SK-N-SH treated with all-trans-retinoic acid at 6 μM for 48 hours (cell line): ENCODE data around the gene SVOPL.

ENCODE experiments used
- ARNTL ChIP-seq: fragments of 450-650 bp; formaldehyde crosslinking; IDR thresholded peaks from 2 replicates; pipeline ENCODE4 v1.5.0; 2020; ENCODE audit warnings: low read depth, mild to moderate bottlenecking, moderate library complexity, borderline replicate concordance
- BACH2 ChIP-seq: fragments of 250-450 bp; sonication (Bioruptor Pico); IDR thresholded peaks from 2 replicates; pipeline ENCODE4 v1.9.0; 2021; ENCODE audit warnings: mild to moderate bottlenecking, borderline replicate concordance
- CSDC2 ChIP-seq: fragments of 250-450 bp; sonication (Bioruptor Pico); IDR thresholded peaks from 2 replicates; pipeline ENCODE4 v1.5.0; 2020; ENCODE audit warnings: mild to moderate bottlenecking, moderate library complexity
- OSR1 ChIP-seq: fragments of 250-450 bp; sonication (Bioruptor Pico); IDR thresholded peaks from 2 replicates; pipeline ENCODE4 v1.8.0; 2022; ENCODE audit warnings: moderate library complexity, mild to moderate bottlenecking, inconsistent platforms
- RARB ChIP-seq: fragments of 250-450 bp; sonication (Bioruptor Pico); IDR thresholded peaks from 2 replicates; pipeline ENCODE4 v1.8.0; 2021; ENCODE audit warnings: mild to moderate bottlenecking, moderate library complexity
- ZC3H10 ChIP-seq: fragments of 250-450 bp; sonication (Bioruptor Pico); IDR thresholded peaks from 2 replicates; pipeline ENCODE4 v1.5.1; 2021; ENCODE audit warnings: mild to moderate bottlenecking, moderate library complexity
- ZFP3 ChIP-seq: fragments of 250-450 bp; sonication (Bioruptor Pico); IDR thresholded peaks from 2 replicates; pipeline ENCODE4 v1.5.0; 2020; ENCODE audit warnings: mild to moderate bottlenecking, moderate library complexity
- ZNF8 ChIP-seq: fragments of 450-650 bp; formaldehyde crosslinking; IDR thresholded peaks from 2 replicates; pipeline ENCODE4 v1.5.0; 2020; ENCODE audit warnings: mild to moderate bottlenecking, moderate library complexity
- TF ChIP-seq, protein P1 (sequence below): fragments of 250-450 bp; sonication (Bioruptor Pico); IDR thresholded peaks from 2 replicates; pipeline ENCODE4 v1.5.0; 2020; ENCODE audit warnings: mild to moderate bottlenecking, moderate library complexity
- TF ChIP-seq, protein P2 (sequence below): fragments of 250-450 bp; sonication (Bioruptor Pico); IDR thresholded peaks from 2 replicates; pipeline ENCODE4 v1.5.1; 2020; ENCODE audit warnings: low read depth, mild to moderate bottlenecking, moderate library complexity
- TF ChIP-seq, protein P3 (sequence below): fragments of 250-450 bp; sonication (Bioruptor Pico); IDR thresholded peaks from 2 replicates; pipeline ENCODE4 v1.8.0; 2020; ENCODE audit warnings: mild to moderate bottlenecking, moderate library complexity, borderline replicate concordance

DNA sequence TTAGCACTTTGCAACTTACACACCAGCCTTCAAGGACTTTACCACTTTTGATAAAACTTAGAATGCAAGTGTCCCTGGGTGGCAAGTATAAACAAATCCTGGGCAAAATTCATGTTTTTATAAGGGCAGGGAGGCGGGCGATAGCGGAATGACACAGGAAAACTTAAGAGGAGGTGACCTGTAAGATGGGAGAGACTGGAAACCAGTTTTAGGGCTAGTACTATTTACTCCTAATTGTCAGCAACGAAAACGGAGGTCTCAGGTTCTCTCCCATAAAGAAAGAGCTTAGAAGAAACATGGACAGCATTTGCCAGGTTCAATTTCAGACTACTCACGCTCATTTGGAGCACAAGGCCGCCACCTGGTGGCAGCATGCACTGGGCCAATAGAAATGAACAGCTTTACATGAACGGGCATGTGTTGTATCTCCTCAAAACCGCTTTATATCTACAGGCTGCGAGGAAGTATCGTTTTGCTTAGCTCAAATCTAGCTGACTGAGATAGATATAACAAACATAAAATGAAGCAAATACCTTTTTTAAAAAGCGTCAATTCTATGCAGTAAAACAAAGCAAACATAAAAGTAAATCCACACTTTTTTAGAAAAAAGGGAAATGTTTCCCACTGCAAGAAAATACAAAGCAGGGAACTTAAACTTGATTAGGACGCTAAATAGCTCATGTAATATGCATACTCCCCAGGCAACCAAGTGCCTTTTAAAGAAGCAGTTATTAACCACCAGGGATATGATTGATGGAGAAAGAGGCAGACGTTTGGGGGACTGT is 37.6 kb upstream of the SVOPL start:
- TF ChIP-seq ZFP3 (CRISPR knock-in tag), result no peak
- no peak for TF ChIP-seq RARB (CRISPR knock-in tag)
- TF ChIP-seq OSR1 (CRISPR knock-in tag), result no peak
- no peak for TF ChIP-seq ZC3H10
- TF ChIP-seq ARNTL (CRISPR knock-in tag), result no peak
- no peak for TF ChIP-seq BACH2
- no peak for TF ChIP-seq ZNF8 (CRISPR knock-in tag)
- TF ChIP-seq, protein P1, sequence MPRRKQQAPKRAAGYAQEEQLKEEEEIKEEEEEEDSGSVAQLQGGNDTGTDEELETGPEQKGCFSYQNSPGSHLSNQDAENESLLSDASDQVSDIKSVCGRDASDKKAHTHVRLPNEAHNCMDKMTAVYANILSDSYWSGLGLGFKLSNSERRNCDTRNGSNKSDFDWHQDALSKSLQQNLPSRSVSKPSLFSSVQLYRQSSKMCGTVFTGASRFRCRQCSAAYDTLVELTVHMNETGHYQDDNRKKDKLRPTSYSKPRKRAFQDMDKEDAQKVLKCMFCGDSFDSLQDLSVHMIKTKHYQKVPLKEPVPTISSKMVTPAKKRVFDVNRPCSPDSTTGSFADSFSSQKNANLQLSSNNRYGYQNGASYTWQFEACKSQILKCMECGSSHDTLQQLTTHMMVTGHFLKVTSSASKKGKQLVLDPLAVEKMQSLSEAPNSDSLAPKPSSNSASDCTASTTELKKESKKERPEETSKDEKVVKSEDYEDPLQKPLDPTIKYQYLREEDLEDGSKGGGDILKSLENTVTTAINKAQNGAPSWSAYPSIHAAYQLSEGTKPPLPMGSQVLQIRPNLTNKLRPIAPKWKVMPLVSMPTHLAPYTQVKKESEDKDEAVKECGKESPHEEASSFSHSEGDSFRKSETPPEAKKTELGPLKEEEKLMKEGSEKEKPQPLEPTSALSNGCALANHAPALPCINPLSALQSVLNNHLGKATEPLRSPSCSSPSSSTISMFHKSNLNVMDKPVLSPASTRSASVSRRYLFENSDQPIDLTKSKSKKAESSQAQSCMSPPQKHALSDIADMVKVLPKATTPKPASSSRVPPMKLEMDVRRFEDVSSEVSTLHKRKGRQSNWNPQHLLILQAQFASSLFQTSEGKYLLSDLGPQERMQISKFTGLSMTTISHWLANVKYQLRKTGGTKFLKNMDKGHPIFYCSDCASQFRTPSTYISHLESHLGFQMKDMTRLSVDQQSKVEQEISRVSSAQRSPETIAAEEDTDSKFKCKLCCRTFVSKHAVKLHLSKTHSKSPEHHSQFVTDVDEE (CRISPR knock-in tag), result peak; percentile 71; the same call in 1 of the 2 replicates
- TF ChIP-seq, protein P2, sequence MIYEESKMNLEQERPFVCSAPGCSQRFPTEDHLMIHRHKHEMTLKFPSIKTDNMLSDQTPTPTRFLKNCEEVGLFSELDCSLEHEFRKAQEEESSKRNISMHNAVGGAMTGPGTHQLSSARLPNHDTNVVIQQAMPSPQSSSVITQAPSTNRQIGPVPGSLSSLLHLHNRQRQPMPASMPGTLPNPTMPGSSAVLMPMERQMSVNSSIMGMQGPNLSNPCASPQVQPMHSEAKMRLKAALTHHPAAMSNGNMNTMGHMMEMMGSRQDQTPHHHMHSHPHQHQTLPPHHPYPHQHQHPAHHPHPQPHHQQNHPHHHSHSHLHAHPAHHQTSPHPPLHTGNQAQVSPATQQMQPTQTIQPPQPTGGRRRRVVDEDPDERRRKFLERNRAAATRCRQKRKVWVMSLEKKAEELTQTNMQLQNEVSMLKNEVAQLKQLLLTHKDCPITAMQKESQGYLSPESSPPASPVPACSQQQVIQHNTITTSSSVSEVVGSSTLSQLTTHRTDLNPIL, result no peak
- no peak for TF ChIP-seq CSDC2
- TF ChIP-seq, protein P3, sequence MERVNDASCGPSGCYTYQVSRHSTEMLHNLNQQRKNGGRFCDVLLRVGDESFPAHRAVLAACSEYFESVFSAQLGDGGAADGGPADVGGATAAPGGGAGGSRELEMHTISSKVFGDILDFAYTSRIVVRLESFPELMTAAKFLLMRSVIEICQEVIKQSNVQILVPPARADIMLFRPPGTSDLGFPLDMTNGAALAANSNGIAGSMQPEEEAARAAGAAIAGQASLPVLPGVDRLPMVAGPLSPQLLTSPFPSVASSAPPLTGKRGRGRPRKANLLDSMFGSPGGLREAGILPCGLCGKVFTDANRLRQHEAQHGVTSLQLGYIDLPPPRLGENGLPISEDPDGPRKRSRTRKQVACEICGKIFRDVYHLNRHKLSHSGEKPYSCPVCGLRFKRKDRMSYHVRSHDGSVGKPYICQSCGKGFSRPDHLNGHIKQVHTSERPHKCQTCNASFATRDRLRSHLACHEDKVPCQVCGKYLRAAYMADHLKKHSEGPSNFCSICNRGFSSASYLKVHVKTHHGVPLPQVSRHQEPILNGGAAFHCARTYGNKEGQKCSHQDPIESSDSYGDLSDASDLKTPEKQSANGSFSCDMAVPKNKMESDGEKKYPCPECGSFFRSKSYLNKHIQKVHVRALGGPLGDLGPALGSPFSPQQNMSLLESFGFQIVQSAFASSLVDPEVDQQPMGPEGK (CRISPR knock-in tag), result no peak
